SW 1271 (cell line): ENCODE results near the gene PSMC6.
A peak's percentile ranks its signal among the peaks of the same experiment; 100 is the strongest.

Experiments
- DNase-seq, 2 experiments: peaks; one replicate each; lab custom pipeline; 2025; lab: John Stamatoyannopoulos, UW

Gene PSMC6

DNA sequence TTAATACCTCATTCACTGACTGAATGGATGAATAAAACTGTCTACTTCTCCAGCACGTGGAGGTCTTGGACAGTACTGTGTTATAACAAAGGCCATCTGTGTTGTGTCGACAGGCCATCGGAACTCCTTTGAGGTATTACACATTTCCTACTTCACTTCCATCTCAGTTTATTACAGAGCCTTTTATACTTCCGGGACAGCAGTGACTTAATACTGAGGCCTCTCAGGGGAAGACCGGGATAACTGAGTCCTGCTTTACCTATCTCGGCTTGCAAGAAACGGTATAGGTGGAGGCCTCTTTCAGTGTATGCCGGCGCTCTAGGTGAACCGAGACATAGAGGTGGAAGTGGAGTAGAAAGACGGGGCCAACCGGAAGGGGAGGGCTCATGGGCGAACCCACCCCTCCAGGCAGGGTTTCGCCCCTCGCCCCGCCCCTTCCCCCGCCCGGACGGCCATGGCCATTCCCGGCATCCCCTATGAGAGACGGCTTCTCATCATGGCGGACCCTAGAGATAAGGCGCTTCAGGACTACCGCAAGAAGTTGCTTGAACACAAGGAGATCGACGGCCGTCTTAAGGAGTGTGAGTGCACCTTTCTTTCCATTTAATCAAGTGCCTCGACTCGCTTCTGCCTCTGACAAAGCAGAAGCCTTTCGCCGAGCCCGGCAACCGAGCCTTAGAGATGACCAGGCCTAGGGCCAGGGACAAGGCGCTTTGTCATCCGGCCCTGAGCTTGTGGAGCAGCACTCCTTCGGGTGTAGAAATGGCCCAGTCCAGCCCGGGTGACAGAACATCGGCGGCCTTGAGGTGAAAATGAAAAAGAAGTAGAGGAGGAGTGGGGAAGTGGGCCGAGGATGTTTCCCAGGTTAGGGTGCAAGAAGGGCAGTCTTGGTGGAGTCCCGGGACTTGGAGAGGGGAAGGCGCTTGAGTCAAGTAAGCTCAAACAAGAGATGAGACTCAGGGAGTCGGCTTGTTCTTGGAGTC, at the start of gene PSMC6:
Gene PSMC6, plus strand, starts transcription at position 477 of the 983 bp plus-strand sequence. Its CDS starts 20 bp downstream, at position 497.
- peak; percentile 65 to 92 for DNase-seq

DNA sequence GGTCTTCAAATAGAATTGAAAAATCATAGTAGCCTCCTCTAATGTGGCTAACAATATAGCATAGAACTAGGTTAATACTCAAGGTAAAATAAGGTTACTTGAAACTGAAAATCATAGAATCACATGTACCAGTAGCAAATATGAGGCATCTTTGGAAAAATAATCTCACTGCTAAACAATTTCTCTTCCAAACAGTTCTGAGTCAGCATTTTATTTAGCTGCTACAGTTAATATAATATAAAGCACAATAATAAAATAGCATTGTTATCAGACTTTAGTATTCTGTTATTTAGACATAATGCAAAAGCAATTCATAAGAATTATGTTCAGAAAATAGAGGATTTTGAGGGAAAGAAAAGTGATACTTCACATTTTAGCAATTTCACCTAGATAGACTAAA, 46.7 kb upstream of the PSMC6 start:
- DNase-seq = no peak

DNA sequence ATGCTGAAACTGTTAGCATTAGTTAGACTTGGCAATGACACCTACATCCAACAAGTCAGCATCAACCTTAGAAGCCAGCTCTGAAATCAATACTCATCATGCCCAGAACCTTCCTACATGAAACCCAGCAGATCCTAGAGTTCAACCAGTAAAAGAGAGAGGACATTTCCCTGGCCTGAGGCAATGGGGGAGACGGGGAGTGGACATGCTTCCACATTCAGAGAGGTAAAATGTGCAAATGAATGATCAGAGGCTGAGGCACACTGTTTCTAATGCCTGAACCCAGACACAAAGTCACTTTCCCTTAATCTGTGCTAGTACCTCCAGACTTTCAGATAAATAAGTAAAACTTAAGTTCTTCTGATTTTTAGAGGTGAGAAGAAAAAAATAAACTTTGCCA, 46.2 kb upstream of the PSMC6 start:
- DNase-seq = no peak

DNA sequence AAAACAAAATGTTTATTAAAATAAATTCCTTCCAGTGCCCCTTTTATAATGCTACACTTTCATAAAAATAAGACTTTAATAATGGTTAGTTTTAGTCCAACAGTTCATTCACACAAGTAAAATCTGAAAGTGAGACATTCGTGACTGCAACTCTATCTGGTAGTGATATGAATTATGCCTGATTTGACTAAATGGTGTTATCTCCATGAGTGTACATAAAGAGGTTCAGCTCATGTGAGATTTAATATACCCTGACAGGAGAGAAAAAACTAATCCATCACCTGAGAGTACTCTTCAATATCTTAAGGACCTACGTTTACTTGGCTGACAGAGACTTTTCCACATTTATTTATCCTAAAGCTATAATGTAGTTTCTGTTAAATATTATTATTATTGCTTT, 45.7 kb upstream of the PSMC6 start:
- DNase-seq = no peak

DNA sequence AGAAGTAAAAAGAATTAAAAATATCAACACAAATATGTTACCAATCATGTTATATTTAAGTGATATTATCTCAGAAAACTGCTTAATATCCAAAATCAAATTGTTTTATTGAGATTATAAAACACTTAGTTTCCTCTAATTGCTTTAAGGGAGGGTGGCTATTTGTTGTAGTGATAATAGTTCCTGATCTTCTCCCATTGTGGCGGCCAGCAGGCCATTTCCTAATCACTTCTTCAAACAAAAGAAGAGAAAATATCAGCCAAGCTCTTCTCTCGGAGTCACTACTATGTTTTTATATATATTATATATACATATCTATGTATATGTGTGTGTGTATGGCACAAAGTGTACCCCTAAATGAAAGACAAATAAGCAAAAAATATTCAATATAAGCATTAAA, 43.1 kb upstream of the PSMC6 start:
- no peak for DNase-seq

DNA sequence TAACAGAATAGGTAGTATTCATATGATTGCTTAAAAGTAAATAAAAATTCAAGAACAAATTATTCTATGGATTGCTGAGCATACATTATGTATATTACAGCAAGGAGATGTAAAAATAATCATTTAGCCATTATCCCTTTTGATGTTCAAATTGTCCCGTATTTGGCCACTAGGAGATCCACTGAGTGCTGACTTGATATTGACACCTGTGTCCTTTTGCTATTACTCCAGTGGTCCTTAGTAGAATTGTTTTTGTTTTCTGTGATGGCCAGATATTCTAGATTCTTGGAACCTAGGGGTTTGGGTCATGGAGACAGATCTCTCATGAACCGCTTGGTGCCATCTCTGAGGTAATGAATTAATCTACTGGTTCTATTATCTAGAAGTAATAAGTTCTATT, 28.4 kb upstream of the PSMC6 start:
- peak in 1 of 2 experiments; percentile 15 for DNase-seq

DNA sequence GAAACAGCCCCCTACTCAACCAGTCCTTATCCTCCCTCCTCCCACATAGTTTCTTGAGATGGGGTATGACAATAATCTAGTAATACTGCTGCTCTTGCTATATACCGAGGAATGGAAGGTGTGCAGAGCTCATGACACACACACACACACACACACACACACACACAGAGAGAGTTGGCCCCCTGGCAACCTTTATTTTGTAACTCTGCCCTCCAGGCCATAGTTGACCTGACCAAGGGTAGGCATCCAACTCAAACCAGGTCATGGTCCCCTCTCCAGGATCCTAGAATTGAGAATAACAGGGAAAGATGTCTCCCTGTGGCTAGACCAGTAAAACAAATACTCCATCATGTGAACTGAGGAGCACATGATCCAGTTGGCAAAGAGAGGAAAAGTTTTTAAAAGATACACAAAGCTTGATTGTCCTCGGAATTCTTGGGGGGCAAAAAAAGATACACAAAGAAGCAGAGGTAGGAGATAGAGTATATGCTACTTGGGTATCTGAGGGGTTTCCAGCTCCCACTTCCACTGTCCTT, 22.9 kb upstream of the PSMC6 start:
- DNase-seq = no peak

DNA sequence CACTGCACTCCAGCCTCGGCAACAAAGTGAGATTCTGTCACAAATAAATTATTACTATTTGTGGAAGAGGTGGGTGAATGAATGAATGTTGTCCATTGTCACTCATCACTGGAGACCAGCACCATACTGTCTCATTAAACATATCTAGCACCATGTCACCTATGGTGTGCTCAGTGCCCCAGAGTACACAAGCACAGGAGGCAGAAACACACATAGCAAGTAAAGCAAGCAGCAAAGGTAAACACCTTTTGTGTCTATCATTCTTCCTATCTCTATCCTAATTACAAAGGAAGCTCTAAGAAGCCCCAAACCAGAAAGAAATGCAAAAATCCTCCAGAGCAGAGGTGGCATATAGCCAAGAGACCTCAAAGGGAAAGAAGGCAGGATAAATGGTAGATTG, 20.8 kb upstream of the PSMC6 start:
- no peak for DNase-seq

DNA sequence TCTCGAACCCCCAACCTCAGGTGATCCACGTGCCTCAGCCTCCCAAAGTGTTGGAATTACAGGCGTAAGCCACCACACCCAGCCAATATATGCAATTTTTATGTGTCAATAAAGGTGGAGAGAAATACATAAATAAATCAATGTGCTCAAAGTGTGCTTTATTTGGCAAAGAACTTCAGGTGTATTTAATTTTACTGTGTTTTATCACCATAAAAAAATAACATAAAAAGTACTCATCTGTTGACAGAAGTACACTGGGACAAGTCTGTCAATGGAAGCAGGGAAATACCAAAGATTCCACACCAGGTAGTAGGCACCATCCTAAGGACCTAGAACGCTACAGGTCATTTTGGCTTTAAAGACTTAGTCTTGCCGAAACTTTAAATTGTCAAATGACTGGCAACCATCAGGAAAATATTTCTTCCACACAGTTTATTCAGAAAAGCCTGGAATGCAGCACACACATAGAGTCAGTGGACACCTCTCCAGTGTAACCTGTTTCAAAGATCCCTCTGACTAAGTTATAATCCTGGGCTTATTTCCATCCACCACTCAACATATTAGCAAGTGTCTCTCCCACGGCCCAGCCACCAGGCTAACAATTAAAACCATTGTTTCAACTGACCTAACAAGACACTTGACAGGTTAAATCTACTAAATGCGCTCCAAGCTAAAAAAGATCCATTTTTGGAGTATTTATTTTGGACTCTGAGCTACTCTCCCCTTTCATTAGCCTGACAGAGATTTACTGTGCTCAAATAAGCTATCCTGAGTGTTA, 15.8 kb upstream of the PSMC6 start:
- DNase-seq = no peak

DNA sequence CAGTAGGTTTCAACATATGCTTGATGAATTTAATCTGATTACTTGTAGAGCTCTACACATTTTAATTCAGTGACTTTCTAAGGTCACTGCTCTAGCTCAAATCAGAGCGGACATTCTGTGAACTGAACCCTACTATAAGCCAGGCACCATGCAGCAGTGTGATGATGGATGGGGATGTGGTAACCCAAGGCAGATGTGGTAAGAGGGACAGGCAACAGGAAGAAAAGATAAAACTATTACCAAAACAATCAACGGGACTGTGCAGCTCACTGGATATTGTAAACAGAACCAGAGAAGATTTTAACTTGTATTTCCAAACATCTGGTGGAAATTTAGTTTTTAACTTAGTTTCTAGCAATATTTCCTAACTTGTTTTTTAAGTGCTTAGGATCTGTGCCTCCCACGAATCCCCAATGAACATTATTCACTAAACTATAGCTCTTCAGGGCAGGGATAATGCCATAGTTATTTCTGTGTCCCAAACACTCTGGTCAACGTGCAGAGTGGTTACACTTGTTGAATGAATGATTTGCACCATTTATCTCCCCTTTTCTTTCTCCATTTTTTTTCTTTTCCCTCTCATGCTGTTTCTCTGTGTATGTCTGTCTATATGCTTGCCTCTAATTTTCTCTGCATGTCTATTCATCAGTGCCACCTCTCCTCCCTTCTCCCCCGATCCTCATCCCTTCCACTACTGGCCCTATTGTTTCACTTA, 14.6 kb upstream of the PSMC6 start:
- DNase-seq = no peak

DNA sequence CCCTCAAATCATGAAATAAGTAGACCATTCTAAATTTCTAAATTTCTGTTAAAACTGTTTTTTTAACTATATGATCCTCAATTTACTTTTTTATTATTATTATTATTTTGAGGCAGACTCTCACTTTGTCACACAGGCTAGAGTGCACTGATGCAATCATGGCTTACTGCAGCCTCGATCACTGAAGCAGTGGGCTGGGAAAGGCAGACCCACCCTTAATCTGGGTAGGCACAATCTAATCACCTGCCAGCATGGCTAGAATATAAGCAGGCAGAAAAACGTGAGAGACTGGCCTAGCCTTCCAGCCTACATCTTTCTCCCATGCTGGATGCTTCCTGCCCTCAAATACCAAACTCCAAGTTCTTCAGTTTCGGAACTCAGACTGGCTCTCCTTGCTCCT, 14.0 kb upstream of the PSMC6 start:
- no peak for DNase-seq

DNA sequence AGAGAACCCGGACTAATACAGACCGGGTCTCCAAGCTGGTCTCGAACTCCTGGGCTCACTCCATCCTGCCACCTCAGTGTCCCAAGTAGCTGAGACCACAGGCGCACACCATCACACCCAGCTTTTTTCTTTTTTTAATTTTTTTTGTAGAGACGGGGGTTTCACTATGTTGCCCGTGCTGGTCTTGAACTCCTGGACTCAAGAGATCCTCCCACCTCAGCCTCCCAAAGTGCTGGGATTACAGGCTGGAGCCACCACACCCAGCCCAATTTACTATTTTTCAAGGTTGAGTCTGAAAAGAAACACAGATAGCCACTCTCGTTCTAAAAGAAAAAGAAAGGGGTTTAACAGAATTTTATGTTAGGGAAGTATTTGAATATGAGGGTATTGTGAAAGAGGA, 13.5 kb upstream of the PSMC6 start:
- no peak for DNase-seq

DNA sequence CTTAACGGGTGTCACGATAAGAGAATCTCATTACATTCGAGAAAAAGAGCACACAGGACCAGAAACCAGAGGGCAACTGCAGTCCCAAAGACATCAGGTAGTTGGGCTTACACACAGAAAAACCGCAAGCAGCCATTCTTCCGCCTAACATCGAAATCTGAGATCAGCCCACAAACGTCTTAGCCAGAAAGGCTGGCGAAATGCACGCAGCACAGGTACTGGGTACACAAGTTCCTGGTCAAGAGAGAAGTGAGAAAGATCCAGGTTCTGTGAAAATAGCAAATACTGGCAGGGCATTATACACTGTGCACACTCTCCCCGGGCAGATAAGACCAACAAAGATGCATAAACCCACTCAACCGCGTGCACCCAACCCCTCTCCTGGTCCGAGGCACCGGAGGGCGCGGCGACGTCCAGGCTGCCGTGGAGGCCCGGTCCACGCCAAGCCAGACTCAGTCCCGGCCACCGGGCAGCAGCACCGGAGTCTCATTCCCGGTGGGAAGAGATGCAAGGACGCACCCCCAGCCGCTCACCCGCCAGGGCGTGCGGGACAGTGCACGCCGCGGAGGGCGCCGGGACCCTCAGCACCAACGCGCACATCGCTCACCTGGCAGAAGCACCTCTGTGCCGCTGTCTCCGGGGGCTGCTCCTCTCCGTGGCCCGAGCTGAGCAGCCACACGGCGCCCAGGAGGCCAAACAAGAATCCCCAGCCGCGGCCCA, 12.1 kb upstream of the PSMC6 start:
- DNase-seq = peak; percentile 7 to 46

DNA sequence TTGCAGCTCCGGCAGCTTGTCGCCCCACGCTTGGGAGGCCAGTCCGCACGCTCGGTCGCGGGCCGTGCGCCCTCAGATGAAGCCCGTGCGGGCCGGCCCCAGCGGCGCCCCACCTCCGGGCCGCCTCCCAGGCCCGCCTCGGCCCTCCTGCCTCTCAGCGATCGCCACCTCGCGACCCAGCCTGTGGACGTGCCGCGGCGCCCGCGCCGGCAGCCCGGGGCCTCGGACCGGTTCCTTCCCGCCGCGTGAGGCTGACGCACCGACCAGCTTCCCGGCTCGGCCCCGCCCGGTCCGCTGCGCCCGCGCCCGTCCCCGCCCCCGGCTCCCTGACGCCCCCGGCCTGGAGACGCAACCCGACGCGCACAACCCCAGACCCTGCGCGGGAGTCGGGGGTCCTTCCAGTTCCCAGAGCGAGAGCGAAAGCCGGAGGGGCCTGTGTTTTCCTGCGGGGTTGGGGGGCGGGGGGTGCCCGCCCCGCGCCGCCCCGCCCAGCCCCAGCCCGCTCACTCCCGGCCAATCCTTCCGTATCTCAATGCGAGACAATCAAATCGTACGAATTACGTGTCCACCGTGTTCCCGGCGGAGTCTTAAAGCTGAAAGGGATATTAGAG, 11.4 kb upstream of the PSMC6 start, which contains the start of gene ERO1A:
Gene ERO1A, minus strand, starts transcription at position 78 of the 611 bp plus-strand sequence. Its CDS starts 77 bp downstream, at position 1.
- peak; percentile 50 to 84 for DNase-seq

DNA sequence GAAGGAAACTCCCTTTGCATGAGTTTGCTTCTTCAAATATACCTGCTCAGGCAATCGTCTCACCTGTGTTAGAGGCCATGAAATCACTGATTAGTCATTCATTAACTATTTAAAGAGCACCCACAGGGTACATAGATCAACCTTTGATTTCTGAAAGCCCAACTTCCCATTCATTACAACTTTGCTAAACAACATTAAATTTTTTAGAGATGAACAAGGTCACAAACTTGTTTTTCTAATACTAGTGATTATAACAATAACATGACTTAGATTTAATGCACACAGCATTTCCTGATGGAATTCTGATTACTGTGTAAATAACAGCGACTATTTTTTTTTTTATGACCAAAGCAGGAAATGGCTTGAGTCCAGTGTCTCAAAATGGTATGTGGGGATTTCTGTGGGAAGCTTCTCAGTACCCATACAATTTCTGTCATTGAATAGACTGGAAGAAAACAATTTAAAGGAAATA, 6.3 kb upstream of the PSMC6 start:
- DNase-seq = no peak

DNA sequence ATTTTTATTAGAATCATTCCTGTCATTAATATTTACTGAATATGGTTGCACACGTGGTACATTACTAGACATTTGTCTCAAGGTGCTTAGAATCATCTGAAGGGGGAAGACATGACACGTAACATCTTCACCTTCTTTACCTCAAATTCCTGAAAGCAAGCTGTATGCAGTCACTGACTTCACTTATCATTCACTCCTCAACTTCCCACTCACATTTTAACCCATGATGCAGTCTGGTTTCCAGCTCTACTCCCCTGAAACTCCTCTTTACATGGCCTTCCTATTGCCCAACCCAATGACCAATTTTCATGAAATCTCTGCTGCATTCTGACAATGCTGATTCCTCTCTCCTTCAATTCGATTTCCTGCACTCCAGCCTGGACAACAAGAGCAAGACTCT, 5.8 kb upstream of the PSMC6 start:
- DNase-seq = no peak

DNA sequence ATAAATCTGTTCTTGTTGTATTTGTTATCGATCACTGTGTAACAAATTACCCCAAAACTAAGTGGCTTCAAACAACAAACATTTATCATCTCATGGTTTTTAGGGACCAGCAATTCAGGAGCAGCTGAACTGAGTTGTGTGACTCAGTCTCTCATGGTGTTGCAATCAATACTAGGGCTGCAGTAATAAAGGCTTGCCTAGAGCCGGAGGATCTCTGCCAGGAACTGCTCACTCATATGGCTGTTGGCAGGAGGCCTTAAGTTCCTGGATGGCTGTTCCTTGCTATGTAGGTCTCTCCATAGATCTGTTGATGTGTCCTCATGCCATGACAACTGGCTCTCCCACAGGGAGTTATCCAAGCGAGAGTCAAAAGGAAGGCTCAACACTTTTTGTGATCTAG, 3.8 kb upstream of the PSMC6 start:
- DNase-seq = peak in 1 of 2 experiments; percentile 12

DNA sequence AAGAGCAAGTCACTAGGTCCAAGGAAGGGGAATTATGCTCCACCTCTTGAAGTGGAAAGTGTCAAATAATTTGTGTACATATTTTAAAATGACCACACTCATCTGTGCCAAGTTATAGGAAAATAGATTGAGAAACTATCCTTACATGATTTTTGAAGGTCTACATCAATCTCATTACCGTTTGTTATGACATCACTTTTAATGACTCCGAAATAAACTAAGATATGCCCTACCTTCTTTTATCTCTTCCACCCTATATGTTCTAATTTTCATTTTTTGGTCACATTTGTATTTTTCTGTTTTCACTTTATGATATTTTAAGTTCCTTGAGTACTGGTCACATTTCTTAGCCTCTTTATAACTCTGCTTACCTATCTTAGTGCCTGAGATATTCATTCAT, 3.3 kb upstream of the PSMC6 start:
- DNase-seq = no peak

DNA sequence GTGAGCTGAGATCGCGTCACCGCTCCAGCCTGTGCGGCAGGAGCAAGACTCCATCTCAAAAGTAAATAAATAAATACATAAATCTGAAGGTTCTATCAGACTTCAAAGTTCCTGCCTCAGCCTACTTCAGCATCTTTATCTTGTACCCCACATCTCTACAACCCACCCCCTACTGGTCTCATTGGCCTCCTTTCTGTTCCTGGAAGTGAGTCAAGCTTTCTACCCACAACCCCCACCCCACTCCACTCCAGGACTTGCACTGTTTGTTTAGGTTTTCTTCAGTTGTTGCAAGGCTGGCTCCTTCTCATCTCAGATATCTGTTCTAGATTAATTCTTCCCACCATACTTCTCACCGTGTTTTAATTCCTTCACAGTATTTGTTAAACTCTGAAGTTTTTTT, 714 bp upstream of the PSMC6 start:
- peak in 1 of 2 experiments; percentile 38 for DNase-seq

DNA sequence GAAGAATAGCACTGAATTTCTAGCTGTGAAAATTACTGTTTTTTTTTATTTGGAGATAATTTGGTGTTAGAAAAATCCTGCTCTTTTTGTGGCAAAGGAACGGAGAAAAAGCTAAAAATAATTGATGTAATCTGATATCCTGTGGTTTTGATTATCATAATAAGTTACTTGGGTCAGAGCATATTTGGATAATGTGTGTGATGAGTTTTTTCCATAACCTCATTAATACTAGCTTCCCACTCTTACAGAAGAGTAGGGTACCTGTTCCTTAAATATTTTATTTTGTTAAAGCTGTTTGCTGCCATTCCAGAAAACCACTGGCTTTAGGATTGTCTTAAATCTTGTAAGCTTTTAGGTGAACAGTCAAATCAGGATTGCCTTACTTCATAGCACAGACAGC, 4.7 kb downstream of the PSMC6 start:
- DNase-seq = no peak

DNA sequence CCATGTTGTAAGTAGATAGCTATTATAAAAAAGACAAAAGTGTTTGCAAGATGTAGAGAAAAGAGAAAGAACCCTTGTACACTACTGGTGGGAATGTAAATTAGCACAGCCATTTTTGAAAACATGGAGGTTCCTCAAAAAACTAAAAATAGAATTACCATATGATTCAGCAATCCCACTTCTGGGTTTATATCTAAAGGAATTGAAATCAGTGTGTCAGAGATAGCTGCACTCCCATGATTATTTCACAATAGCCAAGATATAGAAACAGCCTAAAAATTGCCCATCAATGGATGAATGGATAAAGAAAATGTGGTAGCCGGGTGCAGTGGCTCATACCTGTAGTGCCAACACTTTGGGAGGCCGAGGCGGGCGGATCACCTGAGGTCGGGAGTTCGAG, 9.2 kb downstream of the PSMC6 start:
- DNase-seq = no peak
